Panc1 (cell line): Measurements from ENCODE around the gene DAPP1. TPM values are rescaled to one million over a fixed set of nuclear protein-coding genes. Genes with fewer than 3 reads are reported as not detected.

ENCODE experiments used
- ATAC-seq: fragments of 200-7000 bp; cut with Tn5 transposase; 2 replicates; pipeline ENCODE4 v1.9.1; 2020; ENCODE audit warnings: mild to moderate bottlenecking, moderate library complexity
- BruUV-seq: library from RNA; stranded (reverse); fragments of 400-500 nt; replicated peaks from 2 replicates; lab custom pipeline; 2021; lab: Mats Ljungman, UMichigan
- CTCF ChIA-PET: fragments of 300-600 bp; sonication (Branson Sonifier 250); formaldehyde crosslinking; loops from one replicate; lab custom pipeline; 2022; ENCODE audit warnings: antibody characterized with exemption; lab: Charles Lee
- POLR2A ChIA-PET: fragments of 300-600 bp; sonication (Branson Sonifier 250); formaldehyde crosslinking; loops from one replicate; lab custom pipeline; 2022; ENCODE audit warnings: antibody characterized with exemption; lab: Charles Lee
- DNase-seq: peaks from one replicate; pipeline ENCODE4 v3.0.0-alpha.2; 2010; ENCODE audit warnings: low read depth, low spot score
- H3K27ac ChIP-seq: 2 replicates; pipeline ENCODE4 v1.5.1; 2011; ENCODE audit warnings: mild to moderate bottlenecking, low read length, inconsistent platforms
- H3K27me3 ChIP-seq: fragments of 200-500 bp; sonication (Bioruptor generic); 2 replicates; pipeline ENCODE4 v1.6.0; 2014; ENCODE audit warnings: low read length, inconsistent platforms; ENCODE audit not compliant: control insufficient read depth, insufficient read depth
- H3K36me3 ChIP-seq: fragments of 200-500 bp; sonication (Bioruptor generic); 2 replicates; pipeline ENCODE4 v1.5.1; 2014; ENCODE audit warnings: inconsistent platforms, mild to moderate bottlenecking, low read length, moderate library complexity; ENCODE audit not compliant: control insufficient read depth, insufficient read depth
- H3K4me1 ChIP-seq: 2 replicates; pipeline ENCODE4 v1.5.1; 2011; ENCODE audit warnings: inconsistent platforms, mild to moderate bottlenecking, low read length, moderate library complexity; ENCODE audit not compliant: control insufficient read depth, insufficient read depth
- H3K4me3 ChIP-seq, 2 experiments: 2 replicates each; pipeline ENCODE4 v1.5.1; 2011 to 2012; ENCODE audit warnings: low read depth in 2 of 2, low read length in 2 of 2, mild to moderate bottlenecking in 2 of 2, inconsistent platforms in 1 of 2, moderate library complexity in 1 of 2
- H3K9me3 ChIP-seq: fragments of 200-500 bp; sonication (Bioruptor generic); 2 replicates; pipeline ENCODE4 v1.5.1; 2014; ENCODE audit warnings: low read depth, mild to moderate bottlenecking, inconsistent platforms, low read length, moderate library complexity; ENCODE audit not compliant: control insufficient read depth, insufficient read depth
- POLR2AphosphoS5 ChIP-seq: IDR thresholded peaks from 2 replicates; pipeline ENCODE4 v1.6.1; 2012; ENCODE audit warnings: mild to moderate bottlenecking, low read depth, low read length, moderate library complexity
- REST ChIP-seq, 2 experiments: IDR thresholded peaks; 2 replicates each; pipeline ENCODE4 v1.6.1; 2011 to 2012; ENCODE audit warnings: low read depth in 2 of 2, control low read depth in 1 of 2, low read length in 1 of 2, mild to moderate bottlenecking in 1 of 2, moderate library complexity in 1 of 2; ENCODE audit not compliant: insufficient read depth in 1 of 2
- SIN3A ChIP-seq: IDR thresholded peaks from 2 replicates; pipeline ENCODE4 v1.6.1; 2012; ENCODE audit warnings: low read depth, mild to moderate bottlenecking, low read length, moderate library complexity, borderline replicate concordance; ENCODE audit not compliant: insufficient read depth
- TCF7L2 ChIP-seq: IDR thresholded peaks from 2 replicates; pipeline ENCODE4 v1.6.1; 2011; ENCODE audit warnings: mild to moderate bottlenecking, low read depth, low read length, inconsistent platforms
- in situ Hi-C: cut with HindIII; loops from 2 replicates; pipeline ENCODE4 v1.10.0; 2016; ENCODE audit warnings: low sequenced_read_pairs, low pct_unique_long_range_greater_than_20kb
- intact Hi-C: fragments of 100-400 bp; cut with micrococcal nuclease; formaldehyde crosslinking; loops from one replicate; pipeline ENCODE4 v1.10.0; 2022; ENCODE audit not compliant: unreplicated experiment
- total RNA-seq: library from RNA; stranded (reverse); gene quantifications from one replicate; pipeline ENCODE4 v1.2.1, GENCODE V29; 2021; ENCODE audit not compliant: unreplicated experiment
- TF ChIP-seq, protein P1 (sequence below): fragments of 450-650 bp; IDR thresholded peaks from 2 replicates; pipeline ENCODE4 v1.5.1; 2017; ENCODE audit warnings: mild to moderate bottlenecking

DAPP1 gene
- total RNA-seq, 1 experiment from 2014 or later = not detected

GRCh38 chr4:99846891-99847290 is 30.3 kb downstream of the DAPP1 start:
- BruUV-seq = no TSS peak
- ChIA-PET POLR2A (no interaction called here), CTCF (no interaction called here)
- intact Hi-C loops = no loop called here
- in situ Hi-C loops = no loop called here
- TF ChIP-seq TCF7L2 = no peak
- TF ChIP-seq, protein P1, sequence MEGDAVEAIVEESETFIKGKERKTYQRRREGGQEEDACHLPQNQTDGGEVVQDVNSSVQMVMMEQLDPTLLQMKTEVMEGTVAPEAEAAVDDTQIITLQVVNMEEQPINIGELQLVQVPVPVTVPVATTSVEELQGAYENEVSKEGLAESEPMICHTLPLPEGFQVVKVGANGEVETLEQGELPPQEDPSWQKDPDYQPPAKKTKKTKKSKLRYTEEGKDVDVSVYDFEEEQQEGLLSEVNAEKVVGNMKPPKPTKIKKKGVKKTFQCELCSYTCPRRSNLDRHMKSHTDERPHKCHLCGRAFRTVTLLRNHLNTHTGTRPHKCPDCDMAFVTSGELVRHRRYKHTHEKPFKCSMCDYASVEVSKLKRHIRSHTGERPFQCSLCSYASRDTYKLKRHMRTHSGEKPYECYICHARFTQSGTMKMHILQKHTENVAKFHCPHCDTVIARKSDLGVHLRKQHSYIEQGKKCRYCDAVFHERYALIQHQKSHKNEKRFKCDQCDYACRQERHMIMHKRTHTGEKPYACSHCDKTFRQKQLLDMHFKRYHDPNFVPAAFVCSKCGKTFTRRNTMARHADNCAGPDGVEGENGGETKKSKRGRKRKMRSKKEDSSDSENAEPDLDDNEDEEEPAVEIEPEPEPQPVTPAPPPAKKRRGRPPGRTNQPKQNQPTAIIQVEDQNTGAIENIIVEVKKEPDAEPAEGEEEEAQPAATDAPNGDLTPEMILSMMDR = no peak
- TF ChIP-seq REST (IDR thresholded peaks at IDR 0.05; ENCODE audit: insufficient read depth in 1 of 2, low read depth in 2 of 2, low read length in 1 of 2) = no peak
- TF ChIP-seq POLR2AphosphoS5 = no peak
- no peak for TF ChIP-seq SIN3A
- H3K4me1 ChIP-seq = no peaks in the 10 kb centered on the region
- no peak overlapping the region for H3K4me3 ChIP-seq
- no peak for DNase-seq
- H3K9me3 ChIP-seq = no peaks in the 10 kb centered on the region
- H3K27ac ChIP-seq = no peak overlapping the region
- H3K36me3 ChIP-seq = no peaks in the 10 kb centered on the region
- no peak for ATAC-seq
- H3K27me3 ChIP-seq = no peaks in the 10 kb centered on the region

DNA sequence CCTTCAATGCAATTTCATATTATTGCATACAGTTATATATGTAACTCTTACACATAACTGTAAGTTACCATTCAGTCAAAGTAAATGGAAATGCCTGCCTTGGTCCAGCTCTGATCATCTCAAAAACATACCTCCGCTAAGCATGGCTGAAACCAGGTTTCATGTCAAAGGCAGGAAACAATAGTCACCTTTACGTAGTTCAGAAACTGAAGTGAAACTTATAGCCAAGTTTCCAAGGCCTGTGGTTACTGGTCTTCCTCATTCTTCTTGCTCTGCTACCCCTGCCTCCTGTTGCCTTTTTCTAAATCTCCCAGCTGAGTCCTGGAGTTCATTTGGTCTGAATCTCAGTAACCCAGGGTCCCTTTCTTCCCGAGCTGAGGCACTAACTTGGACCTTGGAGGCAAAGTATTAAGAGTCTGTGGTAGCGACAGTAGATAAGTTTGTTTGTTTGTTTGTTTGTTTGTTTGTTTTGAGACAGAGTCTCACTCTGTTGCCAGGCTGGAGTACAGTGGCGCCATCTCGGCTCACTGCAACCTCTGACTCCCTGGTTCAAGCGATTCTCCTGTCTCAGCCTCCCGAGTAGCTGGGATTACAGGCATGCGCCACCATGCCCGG is 30.8 kb downstream of the DAPP1 start:
- no peaks in the 10 kb centered on the region for H3K36me3 ChIP-seq

More for the DNA sequence above, 30.8 kb downstream of the DAPP1 start:
- POLR2A ChIA-PET = no interaction called here
- TF ChIP-seq REST (IDR thresholded peaks at IDR 0.05; ENCODE audit: insufficient read depth in 1 of 2, low read depth in 2 of 2, low read length in 1 of 2) (no peak), TCF7L2 (no peak), SIN3A (no peak), POLR2AphosphoS5 (no peak)
- TF ChIP-seq, protein P1 = no peak
- ATAC-seq = no peak
- Histone ChIP-seq H3K4me3 (no peak overlapping the region), H3K27me3 (no peaks in the 10 kb centered on the region), H3K4me1 (no peaks in the 10 kb centered on the region), H3K27ac (no peak overlapping the region), H3K9me3 (no peaks in the 10 kb centered on the region)
- DNase-seq = no peak
- CTCF ChIA-PET = no interaction called here
- BruUV-seq = no TSS peak
- intact Hi-C loops = no loop called here
- in situ Hi-C loops = no loop called here
